RWPE2 (cell line): ENCODE results near the gene NUP214.

Experiments
- ATAC-seq: fragments of 200-7000 bp; cut with Tn5 transposase; 3 replicates; pipeline ENCODE4 v1.9.1; 2021; ENCODE audit warnings: low read depth
- DNase-seq: peaks from one replicate; pipeline ENCODE4 v3.0.0-alpha.2; 2020; ENCODE audit warnings: low spot score
- H3K27ac ChIP-seq: fragments of 450-650 bp; 2 replicates; pipeline ENCODE4 v1.5.1; 2017; ENCODE audit warnings: mild to moderate bottlenecking; ENCODE audit not compliant: poor library complexity, severe bottlenecking
- H3K27me3 ChIP-seq: fragments of 250-450 bp; sonication (Bioruptor Pico); 2 replicates; pipeline ENCODE4 v1.5.1; 2021; ENCODE audit warnings: mild to moderate bottlenecking, moderate library complexity; ENCODE audit not compliant: insufficient read depth, poor library complexity, severe bottlenecking
- H3K36me3 ChIP-seq: fragments of 250-450 bp; sonication (Bioruptor Pico); 2 replicates; pipeline ENCODE4 v1.5.1; 2020; ENCODE audit warnings: low read depth, mild to moderate bottlenecking, moderate library complexity
- H3K4me1 ChIP-seq: fragments of 250-450 bp; sonication (Bioruptor Pico); 2 replicates; pipeline ENCODE4 v1.5.1; 2021; ENCODE audit warnings: mild to moderate bottlenecking, moderate library complexity; ENCODE audit not compliant: insufficient read depth, poor library complexity, severe bottlenecking
- H3K4me3 ChIP-seq: fragments of 250-450 bp; sonication (Bioruptor Pico); 2 replicates; pipeline ENCODE4 v1.5.1; 2021; ENCODE audit warnings: mild to moderate bottlenecking, moderate library complexity; ENCODE audit not compliant: severe bottlenecking
- H3K9me3 ChIP-seq: fragments of 250-450 bp; sonication (Bioruptor Pico); 2 replicates; pipeline ENCODE4 v1.5.1; 2021; ENCODE audit warnings: mild to moderate bottlenecking, moderate library complexity; ENCODE audit not compliant: severe bottlenecking
- TF ChIP-seq, protein P1 (sequence below): fragments of 450-650 bp; IDR thresholded peaks from one replicate; pipeline ENCODE4 v1.5.1; 2017; ENCODE audit warnings: mild to moderate bottlenecking, moderate library complexity; ENCODE audit not compliant: poor library complexity, severe bottlenecking

NUP214 gene

DNA sequence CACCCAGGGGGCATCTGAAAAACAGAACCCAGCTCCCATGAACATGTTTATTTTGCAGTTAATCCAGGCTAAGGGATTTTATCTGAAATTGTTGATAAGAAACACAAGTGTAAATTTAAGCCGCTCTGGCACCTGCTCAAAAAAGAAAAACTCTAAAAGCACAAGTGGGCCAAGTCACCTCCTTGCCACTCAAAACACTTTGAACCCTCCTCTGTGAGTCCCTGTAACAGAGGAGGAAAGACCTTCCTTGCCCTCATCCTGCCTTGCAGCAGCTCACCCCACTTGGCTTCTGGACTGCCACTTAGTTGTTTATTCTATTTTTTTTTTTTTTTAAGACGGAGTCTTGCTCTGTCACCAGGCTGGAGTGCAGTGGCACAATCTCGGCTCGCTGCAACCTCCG is 111.4 kb downstream of the NUP214 start:
- Histone ChIP-seq H3K4me1 (no peaks in the 10 kb centered on the region), H3K9me3 (no peaks in the 10 kb centered on the region), H3K27ac (no peak overlapping the region), H3K36me3 (peaks cover 24% of the 10 kb centered on the region), H3K4me3 (no peak overlapping the region), H3K27me3 (no peaks in the 10 kb centered on the region)
- no peak for ATAC-seq
- TF ChIP-seq, protein P1, sequence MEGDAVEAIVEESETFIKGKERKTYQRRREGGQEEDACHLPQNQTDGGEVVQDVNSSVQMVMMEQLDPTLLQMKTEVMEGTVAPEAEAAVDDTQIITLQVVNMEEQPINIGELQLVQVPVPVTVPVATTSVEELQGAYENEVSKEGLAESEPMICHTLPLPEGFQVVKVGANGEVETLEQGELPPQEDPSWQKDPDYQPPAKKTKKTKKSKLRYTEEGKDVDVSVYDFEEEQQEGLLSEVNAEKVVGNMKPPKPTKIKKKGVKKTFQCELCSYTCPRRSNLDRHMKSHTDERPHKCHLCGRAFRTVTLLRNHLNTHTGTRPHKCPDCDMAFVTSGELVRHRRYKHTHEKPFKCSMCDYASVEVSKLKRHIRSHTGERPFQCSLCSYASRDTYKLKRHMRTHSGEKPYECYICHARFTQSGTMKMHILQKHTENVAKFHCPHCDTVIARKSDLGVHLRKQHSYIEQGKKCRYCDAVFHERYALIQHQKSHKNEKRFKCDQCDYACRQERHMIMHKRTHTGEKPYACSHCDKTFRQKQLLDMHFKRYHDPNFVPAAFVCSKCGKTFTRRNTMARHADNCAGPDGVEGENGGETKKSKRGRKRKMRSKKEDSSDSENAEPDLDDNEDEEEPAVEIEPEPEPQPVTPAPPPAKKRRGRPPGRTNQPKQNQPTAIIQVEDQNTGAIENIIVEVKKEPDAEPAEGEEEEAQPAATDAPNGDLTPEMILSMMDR = no peak
- no peak for DNase-seq

DNA sequence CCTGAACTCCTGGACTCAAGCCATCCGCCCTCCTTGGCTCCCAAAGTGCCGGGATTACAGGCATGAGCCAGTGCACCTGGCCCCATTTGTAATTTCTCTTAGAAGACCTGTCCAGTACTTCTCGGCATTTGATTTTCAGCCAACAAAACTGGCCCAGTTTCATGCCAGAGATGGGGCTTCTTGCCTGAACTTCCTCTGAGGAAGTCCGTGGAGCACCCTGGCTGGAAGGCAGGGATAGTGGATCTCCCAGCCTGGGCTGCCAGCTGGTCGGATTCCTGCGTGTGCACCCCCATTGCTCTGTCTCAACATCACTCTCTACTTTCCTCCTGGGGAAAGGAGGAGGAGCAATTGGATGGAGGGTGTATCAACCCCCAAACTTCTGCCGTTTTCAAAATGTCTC is 111.9 kb downstream of the NUP214 start:
- Histone ChIP-seq H3K36me3 (peaks cover 19% of the 10 kb centered on the region), H3K27me3 (no peaks in the 10 kb centered on the region), H3K9me3 (no peaks in the 10 kb centered on the region), H3K4me1 (no peaks in the 10 kb centered on the region), H3K4me3 (no peak overlapping the region), H3K27ac (no peak overlapping the region)
- ATAC-seq = no peak
- peak; percentile 11 for DNase-seq
- TF ChIP-seq, protein P1 = no peak

DNA sequence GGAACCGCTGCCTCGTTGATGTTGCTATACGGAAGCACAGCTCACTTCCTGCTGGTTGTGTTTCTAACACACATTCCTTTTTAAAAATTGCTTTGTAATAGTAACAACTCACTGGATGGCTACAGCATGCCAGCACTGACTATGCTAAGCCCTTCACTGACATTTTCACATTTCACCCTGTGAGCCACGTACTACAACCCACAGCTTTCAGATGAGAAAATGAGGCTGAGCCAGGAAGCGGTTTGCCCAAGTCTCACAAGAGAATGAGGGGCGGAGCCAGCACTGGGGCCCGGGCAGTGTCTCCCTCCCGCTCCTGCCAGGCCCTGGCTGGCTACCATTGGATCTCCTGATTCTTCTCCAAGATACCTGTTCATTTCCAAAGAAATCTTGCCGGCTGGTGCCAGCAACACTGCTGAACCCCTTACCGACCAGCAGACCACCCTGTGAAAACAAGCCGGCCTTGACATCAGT is 112.6 kb downstream of the NUP214 start:
- H3K36me3 ChIP-seq = 0 out of 2 replicates have a peak, but pooled peaks cover 12% of the 10 kb centered on the region
- DNase-seq = peak; percentile 54
- H3K27ac ChIP-seq = no peak overlapping the region
- peaks cover 1% of the 10 kb centered on the region for H3K9me3 ChIP-seq
- no peaks in the 10 kb centered on the region for H3K4me1 ChIP-seq
- TF ChIP-seq, protein P1 = no peak
- H3K27me3 ChIP-seq = no peaks in the 10 kb centered on the region
- no peak overlapping the region for H3K4me3 ChIP-seq
- ATAC-seq = peak; percentile 72

DNA sequence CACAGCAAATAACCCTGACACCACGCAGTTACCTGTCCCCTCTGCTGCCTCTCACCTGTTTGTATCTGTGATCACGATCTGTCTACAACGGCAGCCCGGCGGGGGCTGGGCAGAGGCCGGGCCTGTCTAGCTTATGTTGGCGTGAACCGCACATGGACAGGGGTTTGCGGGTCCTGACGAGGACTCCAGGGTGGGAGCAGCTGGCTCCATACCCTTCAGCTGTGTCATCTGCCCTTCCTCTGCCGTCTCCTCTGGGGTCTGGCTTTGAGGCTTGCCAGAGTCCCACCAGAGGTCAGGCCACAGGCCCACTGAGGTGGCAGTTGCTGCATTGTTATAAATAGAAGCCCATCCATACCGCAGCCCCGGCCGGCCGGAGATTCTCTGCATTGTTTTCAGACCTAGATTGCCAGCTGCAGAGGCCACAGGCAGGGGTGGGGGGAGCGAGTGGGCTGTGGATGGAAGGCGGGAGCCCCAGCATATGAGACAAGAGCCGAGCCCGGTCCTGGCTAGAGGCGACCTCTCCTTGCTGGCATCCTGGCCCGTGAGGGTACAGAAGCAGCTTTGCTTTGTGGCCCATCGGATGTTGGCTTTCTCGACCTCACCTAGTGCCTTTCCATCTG is 113.1 kb downstream of the NUP214 start:
- TF ChIP-seq, protein P1 = no peak
- H3K27ac ChIP-seq = no peak overlapping the region
- DNase-seq = peak; percentile 60
- H3K27me3 ChIP-seq = no peaks in the 10 kb centered on the region
- no peaks in the 10 kb centered on the region for H3K4me1 ChIP-seq
- H3K9me3 ChIP-seq = peaks cover 4% of the 10 kb centered on the region
- H3K36me3 ChIP-seq = 0 out of 2 replicates have a peak, but pooled peaks cover 7% of the 10 kb centered on the region
- H3K4me3 ChIP-seq = no peak overlapping the region
- ATAC-seq = no peak; the same call in 2 of the 3 replicates

DNA sequence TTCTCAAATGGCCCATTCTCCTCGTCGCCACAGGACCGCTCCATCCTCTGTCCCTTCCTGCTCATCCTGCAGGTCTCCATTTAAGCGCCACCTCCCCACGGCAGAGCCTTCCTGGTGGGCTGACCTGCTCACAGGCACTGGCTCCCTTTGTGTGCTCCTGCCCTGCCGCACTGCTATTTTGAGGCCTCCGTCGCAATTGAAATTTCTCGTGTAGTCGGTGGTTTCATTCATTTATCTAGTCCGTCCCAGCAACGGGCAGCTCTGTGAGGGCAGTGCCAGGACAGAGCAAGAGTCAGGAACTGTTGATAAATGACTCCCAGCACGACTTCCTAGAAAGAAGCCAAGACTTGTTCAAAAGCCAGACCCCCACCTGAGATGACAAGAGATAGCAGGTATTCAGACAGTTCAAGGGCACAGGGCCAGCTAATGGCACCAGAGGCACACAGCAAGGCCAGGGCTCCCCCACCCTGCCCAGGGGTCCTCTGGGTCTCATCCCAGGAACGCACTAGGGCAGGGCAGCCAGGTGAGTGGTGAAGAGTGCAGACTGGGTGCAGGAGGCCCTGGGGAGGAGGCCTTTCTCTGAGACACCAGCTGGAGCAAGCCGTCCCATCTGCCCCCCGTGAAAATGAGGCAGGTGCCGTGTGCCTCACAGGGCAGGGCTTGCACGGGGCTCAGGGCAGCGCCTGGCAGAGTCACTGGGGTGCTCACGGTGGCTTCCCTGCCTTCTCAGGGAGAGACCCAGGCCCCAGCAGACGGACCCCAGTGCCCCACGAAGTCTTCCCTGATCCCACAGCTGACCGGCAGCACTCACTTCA is 114.0 kb downstream of the NUP214 start:
- TF ChIP-seq, protein P1 = no peak
- DNase-seq (peak; percentile 39), ATAC-seq (no peak)
- no peak overlapping the region for H3K27ac ChIP-seq
- H3K36me3 ChIP-seq = no peaks in the 10 kb centered on the region
- no peak overlapping the region for H3K4me3 ChIP-seq
- H3K9me3 ChIP-seq = peaks cover 4% of the 10 kb centered on the region
- no peaks in the 10 kb centered on the region for H3K4me1 ChIP-seq
- no peaks in the 10 kb centered on the region for H3K27me3 ChIP-seq
